AG10803 (cell line): ENCODE measurements around the gene NLGN4Y.

Source experiments
- DNase-seq: peaks from one replicate; pipeline ENCODE4 v3.0.0; 2010; ENCODE audit warnings: low read depth
- H3K4me3 ChIP-seq: 2 replicates; pipeline ENCODE4 v1.5.1; 2011; ENCODE audit warnings: mild to moderate bottlenecking, low read length, control low read depth
- CTCF ChIP-seq: conservative IDR thresholded peaks from 2 replicates; pipeline ENCODE4 v1.5.1; 2011; ENCODE audit warnings: mild to moderate bottlenecking, low read length, control low read depth, inconsistent platforms

Gene NLGN4Y

GRCh38 chrY:14824583-14824982, 300.3 kb downstream of the NLGN4Y start:
- TF ChIP-seq CTCF = no peak
- H3K4me3 ChIP-seq = no peak overlapping the region
- no peak for DNase-seq

GRCh38 chrY:14825728-14826127, 301.4 kb downstream of the NLGN4Y start:
- peak; percentile 13 for DNase-seq
- no peak for TF ChIP-seq CTCF
- no peak overlapping the region for H3K4me3 ChIP-seq

- no peak overlapping the region for H3K4me3 ChIP-seq
- peak; percentile 82 for DNase-seq
- no peak for TF ChIP-seq CTCF
Observed at GRCh38 chrY:14828531-14828930, 304.2 kb downstream of the NLGN4Y start.

GRCh38 chrY:14829366-14829885, 305.1 kb downstream of the NLGN4Y start:
- DNase-seq = peak; percentile 59
- no peak for TF ChIP-seq CTCF
- no peak overlapping the region for H3K4me3 ChIP-seq

- DNase-seq = peak; percentile 63
Observed at GRCh38 chrY:14834103-14835060, 310.1 kb downstream of the NLGN4Y start.

GRCh38 chrY:14837466-14837865, 313.1 kb downstream of the NLGN4Y start:
- DNase-seq = no peak
- TF ChIP-seq CTCF = no peak
- no peak overlapping the region for H3K4me3 ChIP-seq

More at GRCh38 chrY:14834103-14835060, 310.1 kb downstream of the NLGN4Y start:
- no peak overlapping the region for H3K4me3 ChIP-seq
- no peak for TF ChIP-seq CTCF

GRCh38 chrY:14850734-14851133, 326.4 kb downstream of the NLGN4Y start:
- H3K4me3 ChIP-seq = no peak overlapping the region
- TF ChIP-seq CTCF = no peak
- peak; percentile 58 for DNase-seq
